HEK293 (cell line): Measurements from ENCODE around the gene ASIC1.

Source experiments
- HIC1 ChIP-seq: fragments of 450-650 bp; formaldehyde crosslinking; IDR thresholded peaks from 2 replicates; pipeline ENCODE4 v1.5.1; 2016; ENCODE audit warnings: missing biosample characterization, missing genetic modification characterization
- INSM2 ChIP-seq: fragments of 450-650 bp; formaldehyde crosslinking; IDR thresholded peaks from 2 replicates; pipeline ENCODE4 v1.5.1; 2016; ENCODE audit warnings: missing biosample characterization, missing genetic modification characterization
- OVOL3 ChIP-seq: fragments of 450-650 bp; formaldehyde crosslinking; IDR thresholded peaks from 2 replicates; pipeline ENCODE4 v1.5.1; 2016; ENCODE audit warnings: missing biosample characterization, missing genetic modification characterization
- REPIN1 ChIP-seq: fragments of 450-650 bp; formaldehyde crosslinking; IDR thresholded peaks from 2 replicates; pipeline ENCODE4 v1.5.1; 2017; ENCODE audit warnings: missing biosample characterization, missing genetic modification characterization, low read depth
- REST ChIP-seq: fragments of 450-650 bp; formaldehyde crosslinking; IDR thresholded peaks from 2 replicates; pipeline ENCODE4 v1.5.1; 2016; ENCODE audit warnings: missing biosample characterization, missing genetic modification characterization
- SALL2 ChIP-seq: fragments of 450-650 bp; formaldehyde crosslinking; IDR thresholded peaks from 2 replicates; pipeline ENCODE4 v1.5.0; 2017; ENCODE audit warnings: missing biosample characterization, mild to moderate bottlenecking, missing genetic modification characterization, borderline replicate concordance
- TRIM28 ChIP-seq: IDR thresholded peaks from 2 replicates; pipeline ENCODE4 v1.6.1; 2011; ENCODE audit warnings: low read length, control low read depth, borderline replicate concordance
- YY1 ChIP-seq: fragments of 450-650 bp; formaldehyde crosslinking; IDR thresholded peaks from 2 replicates; pipeline ENCODE4 v1.5.1; 2018; ENCODE audit warnings: missing biosample characterization, missing genetic modification characterization
- ZBTB11 ChIP-seq: fragments of 450-650 bp; formaldehyde crosslinking; conservative IDR thresholded peaks from 2 replicates; pipeline ENCODE4 v1.5.1; 2016; ENCODE audit warnings: low read depth, missing biosample characterization, missing genetic modification characterization
- ZBTB26 ChIP-seq: fragments of 450-650 bp; formaldehyde crosslinking; optimal IDR thresholded peaks from 2 replicates; pipeline ENCODE3; 2016; ENCODE audit warnings: missing biosample characterization, mild to moderate bottlenecking, missing genetic modification characterization
- ZBTB8A ChIP-seq: fragments of 450-650 bp; formaldehyde crosslinking; IDR thresholded peaks from 2 replicates; pipeline ENCODE4 v1.5.1; 2016; ENCODE audit warnings: missing biosample characterization, missing genetic modification characterization
- ZIC2 ChIP-seq: fragments of 450-650 bp; formaldehyde crosslinking; IDR thresholded peaks from 2 replicates; pipeline ENCODE4 v1.5.1; 2016; ENCODE audit warnings: missing biosample characterization, missing genetic modification characterization
- ZNF132 ChIP-seq: fragments of 450-650 bp; formaldehyde crosslinking; IDR thresholded peaks from 2 replicates; pipeline ENCODE4 v1.5.1; 2017; ENCODE audit warnings: missing biosample characterization, missing genetic modification characterization, borderline replicate concordance
- ZNF155 ChIP-seq: fragments of 450-650 bp; formaldehyde crosslinking; IDR thresholded peaks from 2 replicates; pipeline ENCODE4 v1.5.1; 2016; ENCODE audit warnings: missing biosample characterization, missing genetic modification characterization
- ZNF202 ChIP-seq: fragments of 450-650 bp; formaldehyde crosslinking; IDR thresholded peaks from 2 replicates; pipeline ENCODE4 v1.5.1; 2016; ENCODE audit warnings: missing biosample characterization, missing genetic modification characterization, borderline replicate concordance
- ZNF26 ChIP-seq: fragments of 450-650 bp; formaldehyde crosslinking; IDR thresholded peaks from 2 replicates; pipeline ENCODE4 v1.5.1; 2016; ENCODE audit warnings: missing biosample characterization, missing genetic modification characterization
- ZNF302 ChIP-seq: fragments of 450-650 bp; formaldehyde crosslinking; IDR thresholded peaks from 2 replicates; pipeline ENCODE4 v1.5.1; 2016; ENCODE audit warnings: missing biosample characterization, missing genetic modification characterization, low read depth
- ZNF354C ChIP-seq: fragments of 450-650 bp; formaldehyde crosslinking; IDR thresholded peaks from 2 replicates; pipeline ENCODE4 v1.5.1; 2016; ENCODE audit warnings: missing biosample characterization, missing genetic modification characterization, low read depth, borderline replicate concordance
- ZNF510 ChIP-seq: fragments of 450-650 bp; formaldehyde crosslinking; IDR thresholded peaks from 2 replicates; pipeline ENCODE4 v1.5.1; 2018; ENCODE audit warnings: mild to moderate bottlenecking, missing genetic modification characterization, missing biosample characterization; ENCODE audit not compliant: insufficient replicate concordance
- ZNF514 ChIP-seq: fragments of 450-650 bp; formaldehyde crosslinking; IDR thresholded peaks from 2 replicates; pipeline ENCODE4 v1.5.1; 2016; ENCODE audit warnings: missing biosample characterization, missing genetic modification characterization
- ZNF561 ChIP-seq: fragments of 450-650 bp; IDR thresholded peaks from 2 replicates; pipeline ENCODE4 v1.5.1; 2018; ENCODE audit warnings: missing biosample characterization, missing genetic modification characterization, borderline replicate concordance
- ZNF692 ChIP-seq: fragments of 450-650 bp; formaldehyde crosslinking; IDR thresholded peaks from 2 replicates; pipeline ENCODE4 v1.5.1; 2016; ENCODE audit warnings: missing biosample characterization, missing genetic modification characterization
- ZNF76 ChIP-seq: fragments of 450-650 bp; formaldehyde crosslinking; IDR thresholded peaks from 2 replicates; pipeline ENCODE4; 2016; ENCODE audit warnings: low read depth, missing biosample characterization, missing genetic modification characterization, borderline replicate concordance
- ZNF843 ChIP-seq: fragments of 450-650 bp; formaldehyde crosslinking; IDR thresholded peaks from 2 replicates; pipeline ENCODE4 v1.5.1; 2016; ENCODE audit warnings: missing biosample characterization, missing genetic modification characterization
- ZXDB ChIP-seq: fragments of 450-650 bp; formaldehyde crosslinking; IDR thresholded peaks from 2 replicates; pipeline ENCODE4 v1.5.1; 2016; ENCODE audit warnings: missing biosample characterization, missing genetic modification characterization

Gene ASIC1

GRCh38 chr12:50019524-50019923, 37.9 kb upstream of the ASIC1 start (continued):
- TF ChIP-seq ZBTB26 (tag by site-specific recombination) (no peak), ZNF26 (tag by site-specific recombination) (no peak), ZNF514 (tag by site-specific recombination) (no peak), HIC1 (no peak), ZNF132 (no peak), ZNF354C (no peak), ZBTB11 (tag by site-specific recombination) (peak; percentile 35; the same call in 1 of the 2 replicates), YY1 (tag by site-specific recombination) (no peak), ZNF76 (tag by site-specific recombination) (no peak), INSM2 (tag by site-specific recombination) (no peak), OVOL3 (tag by site-specific recombination) (no peak), ZBTB8A (peak; percentile 24; the same call in 1 of the 2 replicates), SALL2 (tag by site-specific recombination) (no peak), ZNF843 (no peak), ZNF302 (tag by site-specific recombination) (no peak), ZNF692 (tag by site-specific recombination) (no peak), ZNF510 (tag by site-specific recombination) (no peak), ZNF202 (tag by site-specific recombination) (no peak), ZXDB (tag by site-specific recombination) (0 out of 2 replicates have a peak, but pooled peaks have one; percentile 12), REPIN1 (tag by site-specific recombination) (no peak), ZNF155 (tag by site-specific recombination) (no peak), ZNF561 (no peak), ZIC2 (tag by site-specific recombination) (no peak), TRIM28 (no peak), REST (0 out of 2 replicates have a peak, but pooled peaks have one; percentile 23)
